Natural killer cell (primary cell): ENCODE data around the gene ABTB2. TPM values are rescaled to one million over a fixed set of nuclear protein-coding genes. Genes with fewer than 3 reads are reported as not detected.

Source experiments
- ATAC-seq, 3 donors: fragments of 150-1000 bp in 2 of 3; fragments of 200-7000 bp in 1 of 3; cut with Tn5 transposase; 1 replicate in 1 of 3; 2 replicates in 2 of 3; pipeline ENCODE4 v1.10.0; 2021; ENCODE audit warnings: mild to moderate bottlenecking in 2 of 3, moderate library complexity in 2 of 3
- DNase-seq, 2 donors: peaks; one replicate each; pipeline versions ENCODE4 v3.0.0 to v3.0.0-alpha.2; 2013 to 2021; ENCODE audit warnings: mixed read lengths in 1 of 2
- H3K27ac ChIP-seq: one replicate; pipeline ENCODE4 v1.5.1; 2013; ENCODE audit warnings: mild to moderate bottlenecking, low read length
- H3K27me3 ChIP-seq: one replicate; pipeline ENCODE4 v1.6.1; 2013; ENCODE audit warnings: low read length; ENCODE audit not compliant: control insufficient read depth, insufficient read depth
- H3K36me3 ChIP-seq: one replicate; pipeline ENCODE4 v1.6.1; 2013; ENCODE audit warnings: low read length; ENCODE audit not compliant: control insufficient read depth, insufficient read depth
- H3K4me1 ChIP-seq: one replicate; pipeline ENCODE4 v1.6.1; 2013; ENCODE audit warnings: low read length; ENCODE audit not compliant: control insufficient read depth, insufficient read depth
- H3K4me3 ChIP-seq: one replicate; pipeline ENCODE4 v1.5.1; 2013; ENCODE audit warnings: low read length
- H3K9me3 ChIP-seq: one replicate; pipeline ENCODE4 v1.6.1; 2013; ENCODE audit warnings: low read length; ENCODE audit not compliant: control insufficient read depth, insufficient read depth
- H3K27ac Mint-ChIP-seq, 2 donors: one replicate each; pipeline ENCODE4 v1.8.0; 2022; ENCODE audit warnings: mild to moderate bottlenecking in 2 of 2, mixed read lengths in 2 of 2, moderate library complexity in 1 of 2
- H3K27me3 Mint-ChIP-seq, 2 donors: one replicate each; pipeline ENCODE4 v1.8.0; 2022; ENCODE audit warnings: low read depth in 2 of 2, mixed read lengths in 2 of 2
- H3K36me3 Mint-ChIP-seq: one replicate; pipeline ENCODE4 v1.8.0; 2022; ENCODE audit warnings: mixed read lengths
- H3K4me1 Mint-ChIP-seq, 2 donors: one replicate each; pipeline ENCODE4 v1.8.0; 2022; ENCODE audit warnings: mixed read lengths in 2 of 2
- H3K4me3 Mint-ChIP-seq: one replicate; pipeline ENCODE4 v1.8.0; 2022; ENCODE audit warnings: mild to moderate bottlenecking, moderate library complexity, mixed read lengths
- H3K9me3 Mint-ChIP-seq, 2 donors: one replicate each; pipeline ENCODE4 v1.8.0; 2022; ENCODE audit warnings: mixed read lengths in 2 of 2
- CTCF ChIP-seq: fragments of 200-600 bp; IDR thresholded peaks from one replicate; pipeline ENCODE4 v1.8.0; 2022; ENCODE audit warnings: antibody characterized with exemption
- WGBS: methylation state at CpG from one replicate; pipeline ENCODE4 v1.1.7; 2013; ENCODE audit warnings: missing lambda C conversion rate; ENCODE audit not compliant: insufficient coverage; 5-methylcytosine and 5-hydroxymethylcytosine counted together
- intact Hi-C: fragments of 100-400 bp; cut with micrococcal nuclease; formaldehyde crosslinking; loops from one replicate; pipeline ENCODE4 v1.14.2; 2022
- total RNA-seq, 4 donors: library from RNA; stranded (reverse); fragments of 120-200 nt in 1 of 4; gene quantifications; one replicate each; pipeline versions ENCODE4 v1.2.3 to v1.2.4, GENCODE V29; 2013 to 2022

The ABTB2 gene
- total RNA-seq, 3 donors from 2014 or later (not counting 1 experiment from before 2014, with no cell fraction given) = 0.65 to 1.7 (median 1.1) TPM

DNA sequence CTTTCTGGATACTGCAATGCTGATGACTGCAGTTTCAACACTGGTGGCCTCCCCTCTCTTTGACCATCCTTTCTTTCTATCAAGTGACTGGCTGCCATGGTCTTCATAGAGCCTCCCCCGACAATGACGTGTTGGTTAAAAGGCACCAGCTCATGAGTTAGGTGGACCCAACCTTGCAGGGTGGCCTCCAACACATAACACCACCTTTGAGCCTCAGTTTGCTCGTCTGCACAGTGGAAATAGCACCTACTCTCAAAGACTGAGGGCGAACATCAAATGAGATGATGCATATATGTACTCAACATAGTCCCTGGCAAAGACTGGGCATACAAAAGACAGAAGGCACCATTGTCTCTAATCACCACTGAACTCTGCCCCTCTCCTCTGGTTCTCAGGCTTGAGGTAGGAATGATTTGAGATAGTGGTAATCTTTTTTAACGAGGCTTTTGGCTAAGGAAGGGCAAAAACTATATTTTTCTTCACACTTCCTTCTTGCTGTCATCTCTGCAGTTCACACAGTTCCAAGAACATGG is 133.3 kb downstream of the ABTB2 start:
- Mint-ChIP-seq H3K9me3 (no peaks in the 10 kb centered on the region), H3K27me3 (peaks cover 3 to 5% of the 10 kb centered on the region in 2 donors), H3K27ac (no peak overlapping the region), H3K4me1 (no peaks in the 10 kb centered on the region), H3K4me3 (no peak overlapping the region), H3K36me3 (no peaks in the 10 kb centered on the region)
- Histone ChIP-seq H3K9me3 (no peaks in the 10 kb centered on the region), H3K27ac (no peak overlapping the region), H3K27me3 (no peaks in the 10 kb centered on the region), H3K4me3 (no peak overlapping the region), H3K4me1 (no peaks in the 10 kb centered on the region), H3K36me3 (no peaks in the 10 kb centered on the region)
- DNase-seq = no peak
- 95% methylated on average over 3 of the region's 5 CpGs for WGBS
- intact Hi-C loops = no loop called here
- ATAC-seq = no peak
- no peak for TF ChIP-seq CTCF

DNA sequence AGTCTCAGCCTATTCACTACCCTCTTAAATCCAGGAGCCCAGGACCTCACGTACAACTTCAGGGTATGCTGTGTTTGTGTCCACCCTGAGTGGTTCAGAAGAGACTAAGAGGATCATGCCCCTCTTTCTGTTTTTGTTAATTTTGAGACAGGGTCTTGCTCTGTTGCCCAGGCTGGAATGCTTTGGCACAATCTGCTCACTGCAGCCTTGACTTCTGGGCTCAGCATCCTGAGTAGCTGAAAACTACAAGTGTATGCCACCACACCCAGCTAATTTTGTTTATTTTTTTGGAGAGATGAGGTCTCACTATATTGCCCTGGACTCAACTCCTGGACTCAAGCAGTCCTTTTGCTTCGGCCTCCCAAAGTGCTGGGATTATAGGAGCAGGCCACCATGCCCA is 133.9 kb downstream of the ABTB2 start:
- no peaks in the 10 kb centered on the region for H3K36me3 ChIP-seq
- H3K4me3 ChIP-seq = no peak overlapping the region
- no peaks in the 10 kb centered on the region for H3K27me3 ChIP-seq
- H3K4me1 ChIP-seq = no peaks in the 10 kb centered on the region
- no peak overlapping the region for H3K27ac Mint-ChIP-seq
- no peaks in the 10 kb centered on the region for H3K9me3 ChIP-seq
- H3K9me3 Mint-ChIP-seq = no peaks in the 10 kb centered on the region
- no peak for DNase-seq
- no peaks in the 10 kb centered on the region for H3K4me1 Mint-ChIP-seq
- intact Hi-C loops = no loop called here
- H3K4me3 Mint-ChIP-seq = no peak overlapping the region
- no peaks in the 10 kb centered on the region for H3K36me3 Mint-ChIP-seq
- WGBS = 93% methylated on average over 2 of the region's 2 CpGs
- H3K27ac ChIP-seq = no peak overlapping the region
- no peak for ATAC-seq
- no peak for TF ChIP-seq CTCF
- peaks cover 4 to 5% of the 10 kb centered on the region in 2 donors for H3K27me3 Mint-ChIP-seq

- Mint-ChIP-seq H3K27me3 (peaks cover 5 to 6% of the 10 kb centered on the region in 2 donors), H3K4me1 (no peaks in the 10 kb centered on the region), H3K4me3 (no peak overlapping the region), H3K27ac (no peak overlapping the region), H3K9me3 (no peaks in the 10 kb centered on the region), H3K36me3 (no peaks in the 10 kb centered on the region)
- Histone ChIP-seq H3K4me1 (no peaks in the 10 kb centered on the region), H3K4me3 (no peak overlapping the region), H3K36me3 (no peaks in the 10 kb centered on the region), H3K27me3 (no peaks in the 10 kb centered on the region), H3K9me3 (no peaks in the 10 kb centered on the region), H3K27ac (no peak overlapping the region)
- WGBS = 92% methylated on average over 17 of the region's 17 CpGs
- ATAC-seq (no peak), DNase-seq (no peak)
- no peak for TF ChIP-seq CTCF
- intact Hi-C loops = no loop called here
Observed at GRCh38 chr11:34223021-34223813, 134.6 kb downstream of the ABTB2 start.
